Sigmoid colon (tissue), 7 donors: Measurements from ENCODE around the gene KY. TPM values are rescaled to one million over a fixed set of nuclear protein-coding genes. Genes with fewer than 3 reads are reported as not detected.

Source experiments
- DNase-seq: peaks from one replicate; pipeline ENCODE4 v3.0.0-alpha.2; 2019
- H3K27ac ChIP-seq, 4 donors: fragments of 200-600 bp; sonication (generic); one replicate each; pipeline ENCODE4 v1.5.1; 2016 to 2019; ENCODE audit warnings: mild to moderate bottlenecking in 1 of 4
- H3K27me3 ChIP-seq, 3 donors: fragments of 200-600 bp; sonication (generic); one replicate each; pipeline ENCODE4 v1.5.1; 2019; ENCODE audit warnings: mild to moderate bottlenecking in 1 of 3
- H3K36me3 ChIP-seq, 4 donors: fragments of 200-600 bp; sonication (generic); one replicate each; pipeline ENCODE4 v1.5.1; 2016 to 2019
- H3K4me1 ChIP-seq, 4 donors: fragments of 200-600 bp; sonication (generic); one replicate each; pipeline ENCODE4 v1.5.1; 2017 to 2019
- H3K4me3 ChIP-seq, 4 donors: fragments of 200-600 bp; sonication (generic); one replicate each; pipeline ENCODE4 v1.5.1; 2017 to 2019; ENCODE audit warnings: mild to moderate bottlenecking in 2 of 4, moderate library complexity in 1 of 4
- H3K9me3 ChIP-seq, 4 donors: fragments of 200-600 bp in 3 of 4; sonication (generic) in 3 of 4; one replicate each; pipeline versions ENCODE4 v1.5.1 to v1.6.1; 2013 to 2019
- CTCF ChIP-seq, 4 experiments: fragments of 450-650 bp in 3 of 4; fragments of 200-600 bp in 1 of 4; IDR thresholded peaks; one replicate each; pipeline ENCODE4 v1.5.1; 2016 to 2019; ENCODE audit warnings: antibody characterized with exemption in 4 of 4, mild to moderate bottlenecking in 3 of 4, moderate library complexity in 2 of 4
- EP300 ChIP-seq, 4 donors: sonication (generic); formaldehyde crosslinking; IDR thresholded peaks; one replicate each; pipeline ENCODE4 v1.6.1; 2017; ENCODE audit warnings: antibody characterized with exemption in 4 of 4
- POLR2A ChIP-seq, 2 donors: fragments of 450-650 bp; IDR thresholded peaks; one replicate each; pipeline ENCODE4 v1.6.1; 2016; ENCODE audit warnings: antibody characterized with exemption in 2 of 2, mild to moderate bottlenecking in 2 of 2, moderate library complexity in 2 of 2
- POLR2AphosphoS5 ChIP-seq, 4 donors: sonication (generic); formaldehyde crosslinking; IDR thresholded peaks; one replicate each; pipeline ENCODE4 v1.6.1; 2017; ENCODE audit warnings: antibody characterized with exemption in 4 of 4
- WGBS, 2 donors: extraction: QIAGEN DNeasy Blood & Tissue Kit; methylation state at CpG; one replicate each; pipeline ENCODE4 v1.1.7; 2013; 5-methylcytosine and 5-hydroxymethylcytosine counted together
- intact Hi-C: fragments of 100-400 bp; cut with DNase I; formaldehyde crosslinking; loops from one replicate; pipeline ENCODE4 v1.15.1; 2023
- polyA plus RNA-seq, 3 donors: library from polyadenylated mRNA; stranded (reverse); fragments of 200-250 nt; gene quantifications; one replicate each; pipeline ENCODE4 v1.2.3, GENCODE V29; 2013
- total RNA-seq, 4 donors: library from RNA; depleted of rRNA; stranded (reverse); fragments of >200 nt; gene quantifications; one replicate each; pipeline ENCODE4 v1.1.0, GENCODE V29; 2016
- donor health status: healthy with polysubstance abuse.
- donor health status: Bipolar disorder and iron deficiency.
- donor health status: healthy.

KY gene
- total and polyA plus RNA-seq, 7 donors = 0.13 to 3.9 (median 3.0) TPM; not detected in 2

- Histone ChIP-seq H3K4me3 (no peak overlapping the region), H3K36me3 (no peaks in the 10 kb centered on the region), H3K9me3 (no peaks in the 10 kb centered on the region), H3K27ac (no peak overlapping the region), H3K27me3 (no peaks in the 10 kb centered on the region), H3K4me1 (no peaks in the 10 kb centered on the region)
- DNase-seq = no peak
- no peak for TF ChIP-seq CTCF (IDR thresholded peaks at IDR 0.05)
- no peak for TF ChIP-seq EP300 (IDR thresholded peaks at IDR 0.05)
- no peak for TF ChIP-seq POLR2A (IDR thresholded peaks at IDR 0.05)
- TF ChIP-seq POLR2AphosphoS5 (IDR thresholded peaks at IDR 0.05) = no peak
- WGBS, 2 donors = 75 to 82% methylated on average over 2 of the region's 2 CpGs
- intact Hi-C loops = no loop called here
Observed at GRCh38 chr3:134611516-134611915, 39.3 kb downstream of the KY start.

- DNase-seq = no peak
- no peaks in the 10 kb centered on the region for H3K9me3 ChIP-seq
- no peak for TF ChIP-seq EP300 (IDR thresholded peaks at IDR 0.05)
- TF ChIP-seq POLR2AphosphoS5 (IDR thresholded peaks at IDR 0.05) = no peak
- TF ChIP-seq POLR2A (IDR thresholded peaks at IDR 0.05) = no peak
- no peak for TF ChIP-seq CTCF (IDR thresholded peaks at IDR 0.05)
- H3K4me3 ChIP-seq = no peak overlapping the region
- WGBS, 2 donors = 80 to 84% methylated on average over 11 of the region's 11 CpGs
- intact Hi-C loops = no loop called here
- H3K27me3 ChIP-seq = no peaks in the 10 kb centered on the region
- H3K36me3 ChIP-seq = no peaks in the 10 kb centered on the region
- H3K4me1 ChIP-seq = no peaks in the 10 kb centered on the region
- H3K27ac ChIP-seq = no peak overlapping the region
Observed at GRCh38 chr3:134610432-134611385, 40.1 kb downstream of the KY start.

GRCh38 chr3:134609821-134610431 lies 40.9 kb downstream of the KY start:
- Histone ChIP-seq H3K4me3 (no peak overlapping the region), H3K4me1 (no peaks in the 10 kb centered on the region), H3K9me3 (no peaks in the 10 kb centered on the region), H3K27me3 (no peaks in the 10 kb centered on the region), H3K27ac (no peak overlapping the region), H3K36me3 (no peaks in the 10 kb centered on the region)
- 72 to 74% methylated on average over 10 of the region's 10 CpGs for WGBS, 2 donors
- intact Hi-C loops = no loop called here
- TF ChIP-seq CTCF (IDR thresholded peaks at IDR 0.05) (no peak), EP300 (IDR thresholded peaks at IDR 0.05) (no peak), POLR2AphosphoS5 (IDR thresholded peaks at IDR 0.05) (no peak), POLR2A (IDR thresholded peaks at IDR 0.05) (no peak)
- no peak for DNase-seq

- Histone ChIP-seq H3K36me3 (peaks cover 0 to 2% (median 0%) of the 10 kb centered on the region in 4 donors), H3K9me3 (no peaks in the 10 kb centered on the region), H3K27ac (no peak overlapping the region), H3K4me3 (no peak overlapping the region), H3K4me1 (no peaks in the 10 kb centered on the region), H3K27me3 (no peaks in the 10 kb centered on the region)
- TF ChIP-seq CTCF (IDR thresholded peaks at IDR 0.05) (no peak), EP300 (IDR thresholded peaks at IDR 0.05) (no peak), POLR2A (IDR thresholded peaks at IDR 0.05) (no peak), POLR2AphosphoS5 (IDR thresholded peaks at IDR 0.05) (no peak)
- DNase-seq = no peak
- WGBS, 2 donors = 84 to 85% methylated on average over 10 of the region's 10 CpGs
- intact Hi-C loops = no loop called here
Observed at GRCh38 chr3:134608771-134609435, 41.9 kb downstream of the KY start.
